SU-DHL-6 (cell line): ENCODE measurements around the gene PRDM16.

ENCODE experiments used
- H2AFZ ChIP-seq: fragments of 200-600 bp; sonication (generic); 2 replicates; pipeline ENCODE4 v1.6.1; 2014; ENCODE audit warnings: low read depth, mild to moderate bottlenecking, moderate library complexity, mixed read lengths, antibody characterized with exemption, low read length; ENCODE audit not compliant: severe bottlenecking
- H3F3A ChIP-seq: fragments of 200-600 bp; shearing (Covaris generic); 2 replicates; pipeline ENCODE4 v1.6.0; 2016; ENCODE audit warnings: antibody characterized with exemption, mild to moderate bottlenecking; ENCODE audit not compliant: insufficient read depth
- H3K27ac ChIP-seq: fragments of 200-600 bp; sonication (generic); 2 replicates; pipeline ENCODE4 v1.5.1; 2016; ENCODE audit warnings: low read depth, mild to moderate bottlenecking, low read length, moderate library complexity, mixed read lengths
- H3K27me3 ChIP-seq: fragments of 200-600 bp; sonication (generic), shearing (Covaris generic); 2 replicates; pipeline ENCODE4 v1.6.0; 2014; ENCODE audit warnings: mild to moderate bottlenecking, low read length
- H3K36me3 ChIP-seq: fragments of 200-600 bp; sonication (generic); 2 replicates; pipeline ENCODE4 v1.6.1; 2014; ENCODE audit warnings: mild to moderate bottlenecking, low read length, mixed read lengths
- H3K4me2 ChIP-seq: fragments of 300-600, 200-600 bp; shearing (Covaris generic), sonication (generic); 2 replicates; pipeline ENCODE4 v1.6.0; 2014; ENCODE audit warnings: low read length, low read depth, mild to moderate bottlenecking; ENCODE audit not compliant: poor library complexity, severe bottlenecking
- H3K4me3 ChIP-seq: fragments of 200-600 bp; sonication (generic); 2 replicates; pipeline ENCODE4 v1.5.1; 2014; ENCODE audit warnings: antibody characterized with exemption, low read length, mild to moderate bottlenecking, mixed read lengths; ENCODE audit not compliant: insufficient read depth, poor library complexity, severe bottlenecking
- H3K79me2 ChIP-seq: fragments of 200-600 bp; sonication (generic); 2 replicates; pipeline ENCODE4 v1.6.1; 2014; ENCODE audit warnings: mild to moderate bottlenecking, low read length, moderate library complexity; ENCODE audit not compliant: insufficient read depth
- H3K9ac ChIP-seq: fragments of 200-600 bp; sonication (generic); 2 replicates; pipeline ENCODE4 v1.7.0; 2014; ENCODE audit warnings: mild to moderate bottlenecking, low read length
- H3K9me2 ChIP-seq: fragments of 200-600 bp; sonication (generic); replicated peaks from 2 replicates; pipeline ENCODE4 v1.6.1; 2014; ENCODE audit warnings: low read length; ENCODE audit not compliant: insufficient read depth
- H3K9me3 ChIP-seq: fragments of 200-600 bp; sonication (generic); 2 replicates; pipeline ENCODE4 v1.6.1; 2014; ENCODE audit warnings: low read length, mixed read lengths; ENCODE audit not compliant: insufficient read depth
- H4K20me1 ChIP-seq: fragments of 200-600 bp; sonication (generic); 2 replicates; pipeline ENCODE4 v1.6.1; 2014; ENCODE audit warnings: low read depth, mild to moderate bottlenecking, antibody characterized with exemption, low read length, moderate library complexity, mixed read lengths
- CTCF ChIP-seq: fragments of 200-600 bp; sonication (generic); IDR thresholded peaks from one replicate; pipeline ENCODE4 v1.5.1; 2017; ENCODE audit warnings: antibody characterized with exemption, mild to moderate bottlenecking, low read length, moderate library complexity; ENCODE audit not compliant: insufficient read depth, poor library complexity, severe bottlenecking
- EZH2phosphoT487 ChIP-seq: fragments of 200-600 bp; sonication (generic), shearing (Covaris generic); conservative IDR thresholded peaks from 2 replicates; pipeline ENCODE4 v1.6.1; 2018; ENCODE audit warnings: mild to moderate bottlenecking, antibody characterized with exemption, low read length, moderate library complexity, mixed read lengths

The PRDM16 gene

DNA sequence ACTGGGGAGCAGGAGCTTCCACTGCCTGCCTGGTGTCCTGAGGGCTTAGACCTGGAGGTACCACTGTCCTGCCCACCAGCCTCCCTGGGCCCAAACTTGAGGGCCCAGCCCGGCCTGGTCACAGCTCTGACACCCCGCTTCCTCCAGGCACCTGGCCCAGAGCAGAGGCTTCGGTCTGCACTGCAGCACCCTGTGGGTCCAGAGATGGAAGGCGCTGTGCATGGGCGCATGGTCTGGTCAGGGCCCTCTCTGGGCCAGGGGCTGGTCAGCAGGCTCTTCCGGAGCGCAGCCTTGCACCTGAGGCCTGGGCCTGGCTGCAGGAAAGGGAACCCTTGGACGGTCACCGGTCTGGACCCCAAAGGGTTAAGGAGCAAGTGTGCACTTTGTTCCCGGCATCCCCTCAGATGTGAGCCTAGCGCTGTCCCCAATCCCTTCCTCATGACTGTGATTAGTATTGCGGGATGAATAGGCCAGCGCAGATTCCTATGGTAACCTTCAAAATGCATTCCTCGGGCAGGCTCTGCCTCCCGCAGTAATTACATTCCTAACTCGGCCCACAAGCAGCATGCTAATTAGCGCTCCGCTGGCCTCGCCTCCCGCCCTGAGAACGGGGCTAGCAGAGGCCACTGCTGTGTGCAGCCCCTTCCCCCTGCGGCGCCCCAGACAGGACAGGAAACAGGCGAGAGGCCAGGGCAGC lies 36.3 kb downstream of the PRDM16 start:
- Histone ChIP-seq H3K4me2 (no peak overlapping the region), H3K4me3 (no peak overlapping the region), H2AFZ (no peak overlapping the region), H3K36me3 (no peaks in the 10 kb centered on the region), H3K9ac (no peak overlapping the region), H4K20me1 (no peaks in the 10 kb centered on the region), H3F3A (no peaks in the 10 kb centered on the region), H3K27ac (no peak overlapping the region), H3K9me3 (no peaks in the 10 kb centered on the region), H3K9me2 (no peaks in the 10 kb centered on the region), H3K79me2 (no peaks in the 10 kb centered on the region), H3K27me3 (no peaks in the 10 kb centered on the region)
- TF ChIP-seq CTCF, result no peak
- TF ChIP-seq EZH2phosphoT487, result no peak

GRCh38 chr1:3106216-3106615 lies 37.2 kb downstream of the PRDM16 start:
- no peak overlapping the region for H3K27ac ChIP-seq
- H3K4me3 ChIP-seq, result no peak overlapping the region
- H3K36me3 ChIP-seq, result no peaks in the 10 kb centered on the region
- no peak overlapping the region for H3K9ac ChIP-seq
- no peaks in the 10 kb centered on the region for H3F3A ChIP-seq
- H3K9me2 ChIP-seq, result no peaks in the 10 kb centered on the region
- H3K9me3 ChIP-seq, result no peaks in the 10 kb centered on the region
- no peak for TF ChIP-seq EZH2phosphoT487
- no peak for TF ChIP-seq CTCF
- no peaks in the 10 kb centered on the region for H3K79me2 ChIP-seq
- H3K27me3 ChIP-seq, result no peaks in the 10 kb centered on the region
- H3K4me2 ChIP-seq, result no peak overlapping the region
- no peak overlapping the region for H2AFZ ChIP-seq
- no peaks in the 10 kb centered on the region for H4K20me1 ChIP-seq

- no peak overlapping the region for H2AFZ ChIP-seq
- no peak overlapping the region for H3K27ac ChIP-seq
- no peaks in the 10 kb centered on the region for H3F3A ChIP-seq
- no peaks in the 10 kb centered on the region for H3K79me2 ChIP-seq
- H4K20me1 ChIP-seq, result no peaks in the 10 kb centered on the region
- TF ChIP-seq CTCF (no peak), EZH2phosphoT487 (no peak)
- no peak overlapping the region for H3K4me3 ChIP-seq
- no peak overlapping the region for H3K4me2 ChIP-seq
- no peaks in the 10 kb centered on the region for H3K27me3 ChIP-seq
- no peaks in the 10 kb centered on the region for H3K9me3 ChIP-seq
- H3K9ac ChIP-seq, result no peak overlapping the region
- H3K9me2 ChIP-seq, result no peaks in the 10 kb centered on the region
- H3K36me3 ChIP-seq, result no peaks in the 10 kb centered on the region
Observed at GRCh38 chr1:3107201-3107600, 38.2 kb downstream of the PRDM16 start.
